ENCODE data around the gene LRPAP1. TPM values are rescaled to one million over a fixed set of nuclear protein-coding genes. Genes with fewer than 3 reads are reported as not detected.

Gene LRPAP1
- total RNA-seq, 1 experiment from 2014 or later, result 110 TPM

DNA sequence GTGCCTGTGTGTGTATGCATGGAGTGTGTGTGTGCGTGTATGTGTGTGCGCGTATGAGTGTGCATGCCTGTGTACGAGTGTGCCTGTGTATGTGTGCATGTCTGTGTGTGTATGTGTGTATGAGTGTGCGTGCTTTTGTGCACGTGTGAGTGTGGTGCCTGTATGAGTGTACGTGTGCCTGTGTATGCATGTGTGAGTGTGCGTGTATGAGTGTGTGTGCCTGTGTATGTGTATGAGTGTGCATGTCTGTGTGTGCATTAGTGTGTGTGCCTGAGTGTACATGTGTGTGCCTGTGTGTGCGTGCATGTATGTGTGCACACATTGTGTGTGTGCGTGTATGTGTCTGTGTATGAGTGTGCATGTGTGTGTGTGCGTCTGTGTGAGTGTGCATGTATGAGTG, 63.4 kb downstream of the LRPAP1 start:
- Histone ChIP-seq H3K4me1 (ENCODE audit: control insufficient read depth, insufficient read depth, low read length) (no peaks in the 10 kb centered on the region), H3K9me3 (ENCODE audit: control insufficient read depth, insufficient read depth, low read depth, low read length) (no peaks in the 10 kb centered on the region), H3K27me3 (ENCODE audit: control insufficient read depth, insufficient read depth, low read length) (no peaks in the 10 kb centered on the region), H3K36me3 (ENCODE audit: control insufficient read depth, insufficient read depth, low read length) (no peaks in the 10 kb centered on the region), H3K27ac (ENCODE audit: low read length) (no peak overlapping the region), H3K4me3 (ENCODE audit: low read depth in 2 of 2, low read length in 2 of 2) (no peak overlapping the region)
- ATAC-seq, result no peak
- ChIA-PET POLR2A (no interaction called here), CTCF (no interaction called here)
- in situ Hi-C loops (cut with HindIII; ENCODE audit: low pct_unique_long_range_greater_than_20kb, low sequenced_read_pairs), result no loop called here
- TF ChIP-seq SIN3A (IDR thresholded peaks at IDR 0.05; ENCODE audit: borderline replicate concordance, insufficient read depth, low read depth, low read length) (no peak), CTCF (IDR thresholded peaks at IDR 0.05) (no peak), REST (IDR thresholded peaks at IDR 0.05; ENCODE audit: insufficient read depth in 1 of 2, low read depth in 2 of 2, low read length in 1 of 2) (no peak), TCF7L2 (IDR thresholded peaks at IDR 0.05; ENCODE audit: low read depth, low read length) (no peak), POLR2AphosphoS5 (IDR thresholded peaks at IDR 0.05; ENCODE audit: low read depth, low read length) (no peak)
- intact Hi-C loops (cut with micrococcal nuclease; ENCODE audit: unreplicated experiment), result no loop called here
- no peak for DNase-seq (ENCODE audit: low read depth, low spot score)
- BruUV-seq (replicated peaks), result no TSS peak

GRCh38 chr4:3468154-3468553, 64.1 kb downstream of the LRPAP1 start:
- ChIA-PET CTCF (no interaction called here), POLR2A (no interaction called here)
- DNase-seq (ENCODE audit: low read depth, low spot score) (no peak), ATAC-seq (no peak)
- Histone ChIP-seq H3K27me3 (ENCODE audit: control insufficient read depth, insufficient read depth, low read length) (no peaks in the 10 kb centered on the region), H3K4me3 (ENCODE audit: low read depth in 2 of 2, low read length in 2 of 2) (no peak overlapping the region), H3K36me3 (ENCODE audit: control insufficient read depth, insufficient read depth, low read length) (no peaks in the 10 kb centered on the region), H3K9me3 (ENCODE audit: control insufficient read depth, insufficient read depth, low read depth, low read length) (no peaks in the 10 kb centered on the region), H3K4me1 (ENCODE audit: control insufficient read depth, insufficient read depth, low read length) (no peaks in the 10 kb centered on the region), H3K27ac (ENCODE audit: low read length) (no peak overlapping the region)
- intact Hi-C loops (cut with micrococcal nuclease; ENCODE audit: unreplicated experiment), result no loop called here
- no TSS peak for BruUV-seq (replicated peaks)
- TF ChIP-seq CTCF (IDR thresholded peaks at IDR 0.05) (no peak), TCF7L2 (IDR thresholded peaks at IDR 0.05; ENCODE audit: low read depth, low read length) (no peak), SIN3A (IDR thresholded peaks at IDR 0.05; ENCODE audit: borderline replicate concordance, insufficient read depth, low read depth, low read length) (no peak), REST (IDR thresholded peaks at IDR 0.05; ENCODE audit: insufficient read depth in 1 of 2, low read depth in 2 of 2, low read length in 1 of 2) (no peak), POLR2AphosphoS5 (IDR thresholded peaks at IDR 0.05; ENCODE audit: low read depth, low read length) (no peak)
- in situ Hi-C loops (cut with HindIII; ENCODE audit: low pct_unique_long_range_greater_than_20kb, low sequenced_read_pairs), result no loop called here

Measured in Panc1 (cell line).